ENCODE results near the gene NBAS.

The NBAS gene

DNA sequence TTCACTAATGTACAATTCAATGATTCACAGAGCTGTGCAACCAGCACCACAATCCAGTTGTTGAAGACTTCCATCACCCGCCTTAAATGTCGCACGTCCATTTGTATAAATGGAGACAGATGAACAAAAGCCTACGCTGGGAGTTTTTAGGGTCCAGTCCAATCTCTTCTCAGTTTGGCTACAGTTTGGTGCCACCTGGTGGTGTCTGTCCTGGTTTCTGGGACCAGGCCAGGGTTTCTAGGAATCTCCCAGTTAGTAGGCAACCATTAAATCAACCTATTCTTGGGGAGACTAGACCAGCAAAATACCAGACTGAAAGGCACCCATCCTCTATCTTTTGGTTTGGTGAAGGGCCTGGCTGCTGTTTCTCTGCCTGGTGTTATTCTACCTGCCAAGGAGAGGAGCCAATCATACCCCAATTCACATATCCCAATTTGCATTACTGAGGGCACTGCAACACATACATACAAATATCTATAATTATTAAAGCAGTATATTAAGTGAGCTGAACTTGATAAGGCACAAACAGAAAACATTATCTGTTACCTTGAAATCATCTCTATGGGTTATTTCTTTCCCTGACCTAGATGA, 27.3 kb upstream of the NBAS start:
- DNase-seq = peak; percentile 24

DNA sequence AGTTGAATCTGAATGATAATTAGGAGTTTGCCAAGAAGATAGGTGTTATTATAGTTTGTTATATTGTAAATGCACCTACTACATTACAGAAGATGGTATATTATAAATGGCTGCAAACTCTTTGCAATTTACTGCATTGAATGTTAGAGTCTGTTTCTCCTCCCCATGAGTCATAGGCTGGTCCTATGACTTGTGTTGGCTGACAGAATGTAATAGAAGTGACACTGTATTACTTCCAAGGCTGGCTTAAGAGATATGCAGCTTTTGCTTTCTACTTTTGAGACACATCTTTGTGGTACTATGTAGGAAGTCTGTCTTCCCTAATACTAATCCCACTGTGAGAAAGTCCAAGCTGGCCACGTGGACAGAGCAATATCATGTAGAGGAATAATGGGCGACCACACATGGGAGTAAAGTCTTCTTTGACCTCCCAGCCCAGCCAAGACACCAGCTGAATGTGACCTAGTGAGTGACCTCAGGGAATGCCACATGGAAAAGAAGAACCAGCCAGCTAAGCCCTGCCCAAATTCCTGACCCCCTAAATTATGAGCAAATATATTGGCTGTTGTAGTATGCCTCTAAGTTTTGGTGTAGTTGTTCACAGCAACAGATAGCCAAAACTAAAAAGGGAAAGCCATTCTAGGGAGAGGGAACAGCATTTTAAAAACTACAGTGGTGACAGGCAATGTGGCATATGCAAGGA, 23.8 kb upstream of the NBAS start:
- DNase-seq = no peak

GRCh38 chr2:15584316-15584715, 23.2 kb upstream of the NBAS start:
- DNase-seq = no peak

- DNase-seq = no peak
These were observed 22.7 kb upstream of the NBAS start for GRCh38 chr2:15583826-15584225.

- DNase-seq = no peak
These were observed 21.7 kb upstream of the NBAS start for GRCh38 chr2:15582710-15583357.

GRCh38 chr2:15580451-15580850, 19.3 kb upstream of the NBAS start:
- no peak for DNase-seq

DNA sequence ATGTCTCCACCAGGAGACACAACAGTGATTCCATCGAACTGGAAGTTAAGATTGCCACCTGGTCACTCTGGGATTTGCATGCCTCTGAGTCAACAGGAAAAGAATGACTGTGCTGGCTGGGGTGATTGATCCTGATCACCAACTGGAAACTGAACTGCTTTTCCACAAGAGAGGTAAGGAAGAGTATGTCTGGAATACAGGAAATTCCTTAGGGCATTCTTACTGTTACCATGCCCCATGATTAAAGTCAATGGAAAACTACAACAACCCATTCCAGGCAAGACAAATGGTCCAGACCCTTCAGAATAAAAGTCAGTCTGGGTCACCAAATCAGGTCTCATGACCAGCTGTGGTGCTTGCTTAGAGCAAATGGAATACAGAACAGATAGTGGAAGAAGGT, 18.5 kb upstream of the NBAS start:
- DNase-seq = no peak

DNA sequence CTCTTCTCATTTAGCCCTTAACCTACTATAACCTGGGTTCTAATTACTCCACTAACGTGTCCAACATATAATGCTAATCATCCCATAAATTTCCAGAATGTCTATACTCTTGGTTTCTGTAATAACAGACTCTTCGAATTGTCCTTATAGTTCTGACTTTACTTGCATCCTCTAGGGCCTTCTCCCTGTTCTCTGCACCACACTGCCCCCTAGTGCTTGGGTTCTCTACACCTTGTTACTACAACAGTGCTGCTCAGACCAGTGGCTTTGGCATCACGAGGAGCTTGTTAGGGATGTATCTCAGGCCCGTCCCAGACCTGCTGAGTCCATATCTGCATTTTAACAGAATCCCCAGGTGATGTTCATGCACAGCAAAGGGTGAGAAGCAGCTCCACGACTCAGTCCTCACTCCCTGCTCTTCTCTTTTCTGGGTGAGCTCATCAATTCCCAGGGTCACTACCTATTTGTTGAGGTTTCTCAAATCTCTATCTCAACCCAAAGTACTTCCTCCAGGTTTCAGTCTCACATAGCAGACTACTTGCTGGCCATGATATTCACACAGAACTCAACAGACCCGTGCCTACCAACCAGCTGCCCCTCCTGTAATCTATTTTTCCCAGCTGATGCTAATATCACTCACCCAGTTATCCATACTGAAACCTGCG, 16.1 kb upstream of the NBAS start:
- peak; percentile 89 for DNase-seq

GRCh38 chr2:15571729-15572128, 10.6 kb upstream of the NBAS start:
- DNase-seq = no peak

DNA sequence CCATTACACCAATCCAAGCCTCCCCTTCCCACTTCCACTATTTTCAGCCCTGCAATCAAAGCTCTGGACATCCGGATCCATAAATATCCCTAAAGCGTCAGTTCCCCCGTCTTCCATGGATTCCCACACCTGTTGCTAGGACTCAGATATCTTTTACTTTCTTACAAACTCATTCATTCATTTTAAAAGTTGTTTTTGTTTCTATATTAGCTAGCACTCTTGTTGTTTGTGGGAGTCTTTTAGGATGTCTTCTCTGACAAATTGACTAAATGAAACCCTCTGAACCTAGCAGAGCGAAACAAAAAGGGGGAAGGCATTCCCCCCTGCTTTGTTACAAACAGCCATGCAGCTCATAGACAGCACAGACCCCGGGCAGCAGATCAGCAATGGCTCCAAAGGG, 9.0 kb upstream of the NBAS start:
- DNase-seq = no peak

DNA sequence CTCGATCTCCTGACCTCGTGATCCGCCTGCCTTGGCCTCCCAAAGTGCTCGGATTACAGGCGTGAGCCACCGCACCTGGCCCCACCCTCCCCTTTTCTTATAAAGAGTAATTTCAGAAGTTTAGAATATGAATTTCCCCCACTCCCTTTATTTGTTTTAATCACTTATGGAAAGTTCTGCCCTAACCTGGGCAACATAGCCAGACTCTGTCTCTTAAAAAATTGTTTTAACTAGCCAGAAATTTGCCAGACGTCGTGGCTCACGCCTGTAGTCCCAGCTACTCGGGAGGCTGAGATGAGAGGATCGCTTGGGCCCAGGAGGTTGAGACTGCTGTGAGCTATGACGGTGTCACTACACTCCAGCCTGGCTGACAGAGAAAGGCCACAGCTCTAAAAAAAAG, 7.7 kb upstream of the NBAS start:
- no peak for DNase-seq

GRCh38 chr2:15566912-15567311, 5.8 kb upstream of the NBAS start:
- DNase-seq = no peak

DNA sequence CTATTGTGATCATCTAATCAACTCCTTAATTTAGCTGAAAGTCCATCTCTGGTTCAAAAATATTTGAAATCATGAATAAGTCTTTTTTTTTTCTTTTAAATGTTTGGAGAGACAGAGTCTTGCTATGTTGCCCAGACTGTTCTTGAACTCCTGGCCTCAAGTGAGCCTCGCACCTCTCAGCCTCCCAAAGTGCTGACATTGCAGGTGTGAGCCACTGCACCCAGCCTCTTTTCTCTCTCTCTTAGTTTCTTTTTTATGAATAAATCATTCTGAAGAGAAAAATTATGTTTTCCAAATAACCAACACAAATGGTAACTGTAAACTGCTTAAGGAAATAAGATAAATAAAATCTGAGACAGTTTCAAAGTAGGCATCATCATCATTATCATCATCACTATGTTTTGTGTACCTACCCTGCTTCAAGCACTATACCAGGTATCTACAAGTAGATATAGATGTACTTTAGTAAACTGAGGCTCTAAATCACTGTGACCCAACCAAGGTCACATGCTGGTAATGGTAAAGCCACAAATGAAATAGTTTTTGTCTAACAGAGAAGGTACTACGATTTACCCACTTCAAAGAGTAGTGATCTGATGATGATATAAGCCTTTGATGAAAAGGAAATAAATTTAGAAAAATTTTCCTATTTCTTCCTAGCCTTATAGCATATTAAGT, 5.0 kb upstream of the NBAS start:
- DNase-seq = no peak

DNA sequence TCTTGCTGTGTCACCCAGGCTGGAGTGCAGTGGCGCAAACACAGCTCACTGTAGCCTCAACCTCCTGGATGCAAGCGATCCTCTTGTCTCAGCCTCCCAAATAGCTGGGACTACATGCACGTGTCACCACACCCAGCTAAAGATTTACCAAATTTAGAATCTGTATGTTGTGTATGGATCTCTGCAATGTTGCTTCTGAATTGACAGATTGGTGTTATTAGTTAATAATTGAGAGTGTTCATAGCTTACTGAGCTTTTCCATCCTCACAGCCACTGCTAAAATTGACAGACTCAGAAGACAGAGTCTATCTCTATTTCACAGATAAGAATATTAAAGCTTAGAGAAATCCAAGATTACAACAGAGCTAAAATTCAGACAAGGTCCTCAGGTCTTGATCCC, 4.3 kb upstream of the NBAS start:
- DNase-seq = no peak

- DNase-seq = no peak
These were observed 2.3 kb upstream of the NBAS start for GRCh38 chr2:15563227-15564100.

DNA sequence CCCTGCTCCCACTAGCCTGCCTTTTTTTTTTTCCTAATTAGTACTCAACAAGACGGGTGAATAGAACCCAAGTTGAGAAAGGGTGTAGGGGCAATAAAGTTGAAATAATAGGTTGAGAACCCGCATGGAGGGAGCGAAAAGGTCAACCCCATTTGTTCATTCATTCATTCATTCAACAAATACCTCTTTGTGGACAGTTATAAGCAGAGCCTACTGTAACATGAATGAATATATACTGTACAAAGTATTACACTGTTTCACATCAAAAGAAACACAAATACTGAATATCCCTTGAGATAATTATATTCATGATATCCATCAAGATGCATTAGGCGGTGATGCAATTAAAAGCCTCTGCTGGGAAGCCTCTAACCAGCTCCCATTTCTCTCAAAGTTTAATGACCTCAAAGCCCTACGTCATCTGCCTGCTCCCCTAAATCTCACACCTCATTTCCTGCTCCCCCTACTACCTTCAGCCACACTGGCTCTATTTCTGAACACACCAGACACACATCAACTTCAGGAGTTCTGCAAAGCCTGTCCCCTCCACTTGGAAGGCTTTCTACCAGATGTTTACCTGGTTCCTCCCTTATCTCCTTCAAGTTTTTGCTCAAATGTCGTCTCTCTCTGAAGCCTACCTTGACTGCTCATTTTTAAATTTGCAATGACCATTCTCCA, 1.4 kb upstream of the NBAS start:
- DNase-seq = no peak

DNA sequence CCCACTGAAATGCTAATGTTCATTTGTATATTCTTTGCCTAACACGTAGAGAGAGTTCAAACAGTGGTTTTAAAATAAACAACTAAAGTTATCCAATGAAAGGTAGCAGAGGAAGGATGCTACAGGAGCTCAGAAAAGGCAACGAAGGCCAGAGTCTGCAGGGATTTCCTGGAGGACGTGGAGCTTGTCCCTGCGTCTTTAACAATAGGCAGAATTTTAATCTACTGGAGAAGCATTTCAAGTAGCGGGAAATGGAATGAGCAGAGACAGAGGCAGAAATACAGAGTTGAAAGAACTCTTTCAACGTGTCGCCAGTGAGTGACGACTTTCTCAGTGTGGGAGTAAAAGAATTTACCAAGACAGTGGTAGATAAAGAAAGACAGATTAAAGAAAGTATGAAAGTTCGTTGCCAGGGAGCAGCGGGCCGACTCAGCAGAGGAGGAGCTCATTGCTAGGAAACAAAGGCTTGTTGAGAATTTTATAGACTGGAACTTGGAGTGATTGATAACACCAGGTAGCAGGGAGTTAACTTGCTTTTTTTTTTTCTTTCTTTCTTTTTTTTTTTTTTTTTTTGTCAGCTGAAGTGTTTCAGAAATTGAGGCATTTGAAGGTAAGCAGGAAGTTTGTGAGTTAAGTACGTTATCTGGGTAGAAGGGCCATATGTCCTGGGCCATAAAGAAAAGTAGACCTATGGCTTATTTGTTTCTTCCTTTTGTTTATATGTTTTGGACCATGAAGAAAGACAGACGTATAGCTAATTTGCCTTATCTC, 625 bp upstream of the NBAS start:
- DNase-seq = peak; percentile 37

DNA sequence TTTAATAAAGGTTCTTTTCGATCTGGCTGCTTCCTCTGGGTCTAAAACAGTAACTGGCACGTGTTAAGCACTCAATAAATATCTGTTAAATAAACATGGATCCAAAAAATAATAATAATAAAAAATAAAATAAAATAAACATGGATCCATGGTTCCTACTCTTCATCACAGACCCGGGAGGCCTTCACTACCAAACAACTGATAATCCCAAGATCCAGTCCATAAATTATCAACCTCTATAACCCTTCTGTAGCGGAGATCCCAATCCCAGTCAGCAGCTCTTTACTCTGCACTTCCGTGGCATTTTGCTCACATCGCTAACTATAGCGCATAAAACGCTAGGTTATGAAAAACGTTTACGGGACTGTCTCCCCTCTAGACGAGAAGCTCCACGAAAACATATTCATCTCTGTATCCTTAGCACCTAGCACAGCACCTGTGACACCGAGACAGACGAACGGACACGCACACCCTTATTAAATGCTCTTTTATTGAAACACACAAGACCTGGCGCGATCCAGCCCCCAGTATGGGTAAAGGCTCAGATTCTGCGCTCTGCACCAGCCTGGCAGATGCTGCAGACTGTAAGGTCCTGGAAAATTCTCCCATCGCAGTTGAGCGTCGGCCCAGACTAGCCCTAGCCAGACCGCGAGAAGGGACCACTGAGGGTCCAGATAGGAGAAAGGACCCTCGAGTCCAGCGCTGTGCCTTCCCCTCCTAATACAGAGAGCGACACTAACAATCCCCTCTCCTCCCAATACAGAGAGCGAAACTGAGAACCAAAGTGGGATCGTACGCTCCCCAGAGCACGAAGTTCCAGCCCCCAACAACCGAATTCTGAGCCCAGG, 770 bp downstream of the NBAS start:
- DNase-seq = no peak

DNA sequence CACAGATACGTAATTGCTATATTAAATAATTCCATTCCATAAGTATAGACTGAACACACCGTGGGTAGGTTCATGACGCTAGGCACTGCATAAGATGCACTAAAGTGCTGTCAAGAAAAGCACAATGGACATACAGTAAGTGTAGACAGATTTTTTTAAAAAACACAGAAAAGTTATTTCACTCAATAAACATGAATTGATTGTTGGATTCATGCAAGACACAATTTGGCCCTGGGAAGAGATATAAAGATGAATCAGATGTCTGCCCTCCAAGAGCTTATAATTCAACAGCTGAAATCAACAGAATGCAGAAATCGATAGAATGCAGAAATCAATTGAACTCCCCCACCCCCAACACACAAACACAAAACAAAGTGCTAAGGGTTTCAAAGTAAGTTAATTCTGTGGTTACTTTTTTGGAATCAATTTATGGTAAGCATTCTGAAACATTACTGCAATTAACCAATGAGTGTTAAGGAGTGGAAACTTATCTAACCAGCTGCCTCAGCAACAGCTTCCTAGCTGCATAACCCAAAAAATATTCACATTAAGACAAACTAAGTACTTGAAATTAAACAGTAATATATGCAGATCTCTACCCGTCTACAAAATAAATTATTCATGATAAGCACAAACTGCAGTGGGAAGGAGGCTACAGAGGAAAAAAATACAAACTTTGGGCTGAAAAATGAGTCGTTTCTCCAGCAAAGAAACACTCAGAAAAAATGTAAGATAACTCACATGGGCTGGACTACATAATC, 1.6 kb downstream of the NBAS start:
- DNase-seq = no peak
